Erythroblast (primary cell): ENCODE results near the gene PAWR.

ENCODE experiments used
- GATA1 ChIP-seq: IDR thresholded peaks from 2 replicates; pipeline ENCODE4 v1.6.1; 2011; ENCODE audit warnings: low read depth, mild to moderate bottlenecking, control low read depth, low read length, moderate library complexity
- POLR2A ChIP-seq: IDR thresholded peaks from 2 replicates; pipeline ENCODE4 v1.6.1; 2011; ENCODE audit warnings: mild to moderate bottlenecking, low read length

GRCh38 chr12:79696416-79696815, 5.7 kb upstream of the PAWR start:
- no peak for TF ChIP-seq POLR2A
- TF ChIP-seq GATA1, result no peak
